Measurements from ENCODE around the gene ZCCHC24.

DNA sequence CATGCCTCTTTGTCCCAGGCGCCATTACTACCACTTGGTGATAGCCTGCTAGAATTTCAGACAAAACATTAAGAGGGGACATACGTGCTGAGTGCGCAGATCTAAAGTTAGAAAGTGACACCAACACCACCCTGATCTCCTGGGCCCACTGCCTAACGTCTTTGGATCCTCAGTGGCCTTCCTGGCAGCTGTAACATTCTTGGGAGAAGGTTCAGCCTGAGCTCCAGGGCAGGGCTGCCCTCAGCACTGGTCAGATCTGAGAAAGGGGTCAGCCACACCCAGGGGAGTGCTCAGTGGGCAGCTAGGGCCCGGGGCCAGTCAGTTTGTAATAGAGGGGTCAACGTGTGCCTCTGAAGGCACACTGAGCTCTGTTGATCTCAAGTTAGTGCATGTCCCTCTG is 48.4 kb downstream of the ZCCHC24 start:
- TF ChIP-seq, protein P1, sequence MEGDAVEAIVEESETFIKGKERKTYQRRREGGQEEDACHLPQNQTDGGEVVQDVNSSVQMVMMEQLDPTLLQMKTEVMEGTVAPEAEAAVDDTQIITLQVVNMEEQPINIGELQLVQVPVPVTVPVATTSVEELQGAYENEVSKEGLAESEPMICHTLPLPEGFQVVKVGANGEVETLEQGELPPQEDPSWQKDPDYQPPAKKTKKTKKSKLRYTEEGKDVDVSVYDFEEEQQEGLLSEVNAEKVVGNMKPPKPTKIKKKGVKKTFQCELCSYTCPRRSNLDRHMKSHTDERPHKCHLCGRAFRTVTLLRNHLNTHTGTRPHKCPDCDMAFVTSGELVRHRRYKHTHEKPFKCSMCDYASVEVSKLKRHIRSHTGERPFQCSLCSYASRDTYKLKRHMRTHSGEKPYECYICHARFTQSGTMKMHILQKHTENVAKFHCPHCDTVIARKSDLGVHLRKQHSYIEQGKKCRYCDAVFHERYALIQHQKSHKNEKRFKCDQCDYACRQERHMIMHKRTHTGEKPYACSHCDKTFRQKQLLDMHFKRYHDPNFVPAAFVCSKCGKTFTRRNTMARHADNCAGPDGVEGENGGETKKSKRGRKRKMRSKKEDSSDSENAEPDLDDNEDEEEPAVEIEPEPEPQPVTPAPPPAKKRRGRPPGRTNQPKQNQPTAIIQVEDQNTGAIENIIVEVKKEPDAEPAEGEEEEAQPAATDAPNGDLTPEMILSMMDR (conservative IDR thresholded peaks at IDR 0.05), result no peak
- no peak for TF ChIP-seq ZFX (IDR thresholded peaks at IDR 0.05)
